Skeletal muscle cell (primary cell): ENCODE data around the gene ZNF439.
"Not testable (repeated sequence)": the region's sequence is repeated elsewhere in the genome, so short reads cannot be mapped to it uniquely, and the experiment has no call there.

ENCODE experiments used
- DNase-seq: peaks from one replicate; pipeline ENCODE4 v3.0.0-alpha.2; 2010; ENCODE audit warnings: low read depth
- H3K4me3 ChIP-seq: 2 replicates; pipeline ENCODE4 v1.5.1; 2011; ENCODE audit warnings: low read depth, mild to moderate bottlenecking, control low read depth, low read length, moderate library complexity

Gene ZNF439

GRCh38 chr19:11861301-11861700, 12.8 kb downstream of the ZNF439 start:
- no peak overlapping the region for H3K4me3 ChIP-seq

GRCh38 chr19:11867766-11868165, 19.2 kb downstream of the ZNF439 start:
- not testable (repeated sequence) for DNase-seq, H3K4me3 ChIP-seq

More at GRCh38 chr19:11861301-11861700, 12.8 kb downstream of the ZNF439 start:
- no peak for DNase-seq

GRCh38 chr19:11868188-11868587, 19.7 kb downstream of the ZNF439 start:
- H3K4me3 ChIP-seq: no peak overlapping the region
- DNase-seq: no peak

- no peak overlapping the region for H3K4me3 ChIP-seq
- no peak for DNase-seq
Observed at GRCh38 chr19:11872624-11873023, 24.1 kb downstream of the ZNF439 start.

- no peak overlapping the region for H3K4me3 ChIP-seq
- no peak for DNase-seq
Observed at GRCh38 chr19:11873762-11874161, 25.2 kb downstream of the ZNF439 start.

GRCh38 chr19:11879687-11880266, 31.3 kb downstream of the ZNF439 start:
- not testable (repeated sequence) for DNase-seq, H3K4me3 ChIP-seq

- DNase-seq: no peak
- no peak overlapping the region for H3K4me3 ChIP-seq
Observed at GRCh38 chr19:11880598-11880997, 32.1 kb downstream of the ZNF439 start.

GRCh38 chr19:11881151-11881800, 32.8 kb downstream of the ZNF439 start:
- H3K4me3 ChIP-seq: no peak overlapping the region
- no peak for DNase-seq

GRCh38 chr19:11882606-11883005, 34.1 kb downstream of the ZNF439 start:
- DNase-seq: no peak
- no peak overlapping the region for H3K4me3 ChIP-seq

GRCh38 chr19:11887234-11887610, 38.7 kb downstream of the ZNF439 start:
- peak overlapping the region; percentile 58 for H3K4me3 ChIP-seq
- no peak for DNase-seq

GRCh38 chr19:11887611-11888531, 39.3 kb downstream of the ZNF439 start, which contains the start of gene ZNF69:
Gene ZNF69 (plus strand): TSS chr19:11887782. CDS start chr19:11887924, 142 bp downstream.
- H3K4me3 ChIP-seq: peak within 1 kb of the TSS; percentile 58
- DNase-seq: no peak

GRCh38 chr19:11889901-11890300, 41.4 kb downstream of the ZNF439 start:
- DNase-seq: not testable (repeated sequence)

GRCh38 chr19:11890634-11891033, 42.1 kb downstream of the ZNF439 start:
- no peak for DNase-seq
- no peak overlapping the region for H3K4me3 ChIP-seq

More at GRCh38 chr19:11889901-11890300, 41.4 kb downstream of the ZNF439 start:
- not testable (repeated sequence) for H3K4me3 ChIP-seq

- no peak overlapping the region for H3K4me3 ChIP-seq
- DNase-seq: no peak
Observed at GRCh38 chr19:11894851-11895250, 46.3 kb downstream of the ZNF439 start.

- H3K4me3 ChIP-seq: no peak overlapping the region
- no peak for DNase-seq
Observed at GRCh38 chr19:11902228-11902627, 53.7 kb downstream of the ZNF439 start.

GRCh38 chr19:11905928-11906327, 57.4 kb downstream of the ZNF439 start:
- DNase-seq: no peak
- H3K4me3 ChIP-seq: no peak overlapping the region

GRCh38 chr19:11911937-11912336, 63.4 kb downstream of the ZNF439 start:
- not testable (repeated sequence) for DNase-seq, H3K4me3 ChIP-seq

- not testable (repeated sequence) for H3K4me3 ChIP-seq, DNase-seq
Observed at GRCh38 chr19:11914417-11915051, 66.0 kb downstream of the ZNF439 start.
